ENCODE measurements around the gene VPS4A.

VPS4A gene

DNA sequence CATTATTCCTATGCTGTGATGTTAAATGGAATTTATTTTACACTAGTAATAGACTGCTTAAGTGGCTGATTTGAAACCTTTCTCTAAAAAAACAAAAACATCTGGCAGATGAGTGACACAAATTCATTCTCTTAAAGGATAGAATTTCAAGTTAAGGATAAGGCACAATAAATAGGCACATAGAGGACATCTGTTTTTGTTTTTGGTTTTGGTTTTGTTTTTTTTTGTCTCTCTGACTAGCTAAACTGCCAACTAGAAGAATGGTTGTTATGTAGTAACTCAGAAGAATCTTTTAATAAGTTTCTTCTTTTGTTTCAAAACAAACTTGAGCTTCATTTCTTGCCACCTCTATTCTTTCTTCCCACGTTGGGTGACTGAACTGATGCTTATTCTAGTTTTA, 5.1 kb upstream of the VPS4A start:
- H3K4me3 ChIP-seq (replicated peaks; ENCODE audit: insufficient read depth, low read length) = no peak overlapping the region
- TF ChIP-seq CTCF (IDR thresholded peaks at IDR 0.05; ENCODE audit: insufficient read depth, low read length) = no peak
- TF ChIP-seq POLR2AphosphoS5 (IDR thresholded peaks at IDR 0.05; ENCODE audit: low read depth) = no peak
- TF ChIP-seq, protein P1, sequence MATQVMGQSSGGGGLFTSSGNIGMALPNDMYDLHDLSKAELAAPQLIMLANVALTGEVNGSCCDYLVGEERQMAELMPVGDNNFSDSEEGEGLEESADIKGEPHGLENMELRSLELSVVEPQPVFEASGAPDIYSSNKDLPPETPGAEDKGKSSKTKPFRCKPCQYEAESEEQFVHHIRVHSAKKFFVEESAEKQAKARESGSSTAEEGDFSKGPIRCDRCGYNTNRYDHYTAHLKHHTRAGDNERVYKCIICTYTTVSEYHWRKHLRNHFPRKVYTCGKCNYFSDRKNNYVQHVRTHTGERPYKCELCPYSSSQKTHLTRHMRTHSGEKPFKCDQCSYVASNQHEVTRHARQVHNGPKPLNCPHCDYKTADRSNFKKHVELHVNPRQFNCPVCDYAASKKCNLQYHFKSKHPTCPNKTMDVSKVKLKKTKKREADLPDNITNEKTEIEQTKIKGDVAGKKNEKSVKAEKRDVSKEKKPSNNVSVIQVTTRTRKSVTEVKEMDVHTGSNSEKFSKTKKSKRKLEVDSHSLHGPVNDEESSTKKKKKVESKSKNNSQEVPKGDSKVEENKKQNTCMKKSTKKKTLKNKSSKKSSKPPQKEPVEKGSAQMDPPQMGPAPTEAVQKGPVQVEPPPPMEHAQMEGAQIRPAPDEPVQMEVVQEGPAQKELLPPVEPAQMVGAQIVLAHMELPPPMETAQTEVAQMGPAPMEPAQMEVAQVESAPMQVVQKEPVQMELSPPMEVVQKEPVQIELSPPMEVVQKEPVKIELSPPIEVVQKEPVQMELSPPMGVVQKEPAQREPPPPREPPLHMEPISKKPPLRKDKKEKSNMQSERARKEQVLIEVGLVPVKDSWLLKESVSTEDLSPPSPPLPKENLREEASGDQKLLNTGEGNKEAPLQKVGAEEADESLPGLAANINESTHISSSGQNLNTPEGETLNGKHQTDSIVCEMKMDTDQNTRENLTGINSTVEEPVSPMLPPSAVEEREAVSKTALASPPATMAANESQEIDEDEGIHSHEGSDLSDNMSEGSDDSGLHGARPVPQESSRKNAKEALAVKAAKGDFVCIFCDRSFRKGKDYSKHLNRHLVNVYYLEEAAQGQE (IDR thresholded peaks at IDR 0.05; ENCODE audit: insufficient replicate concordance, low read depth) = no peak
- no peak for TF ChIP-seq GABPA (IDR thresholded peaks at IDR 0.05; ENCODE audit: low read depth)
- TF ChIP-seq SPI1 (IDR thresholded peaks at IDR 0.05; ENCODE audit: borderline replicate concordance, low read depth) = no peak
- no peak for DNase-seq (ENCODE audit: low read depth in 1 of 2, low spot score in 1 of 2)
- no peaks in the 10 kb centered on the region for H3K27me3 ChIP-seq (ENCODE audit: insufficient read depth, poor library complexity, severe bottlenecking)
- H3K27ac ChIP-seq (replicated peaks) = no peak overlapping the region

GRCh38 chr16:69307091-69307490, 4.1 kb upstream of the VPS4A start:
- DNase-seq (ENCODE audit: low read depth in 1 of 2, low spot score in 1 of 2) = no peak
- H3K27me3 ChIP-seq (ENCODE audit: insufficient read depth, poor library complexity, severe bottlenecking) = no peaks in the 10 kb centered on the region

GRCh38 chr16:69307856-69308255, 3.3 kb upstream of the VPS4A start:
- Histone ChIP-seq H3K4me3 (replicated peaks; ENCODE audit: insufficient read depth, low read length) (no peak overlapping the region), H3K27me3 (ENCODE audit: insufficient read depth, poor library complexity, severe bottlenecking) (no peaks in the 10 kb centered on the region), H3K27ac (replicated peaks) (no peak overlapping the region)
- TF ChIP-seq CTCF (IDR thresholded peaks at IDR 0.05; ENCODE audit: insufficient read depth, low read length) = no peak
- TF ChIP-seq GABPA (IDR thresholded peaks at IDR 0.05; ENCODE audit: low read depth) = no peak
- no peak for TF ChIP-seq POLR2AphosphoS5 (IDR thresholded peaks at IDR 0.05; ENCODE audit: low read depth)
- TF ChIP-seq SPI1 (IDR thresholded peaks at IDR 0.05; ENCODE audit: borderline replicate concordance, low read depth) = no peak
- TF ChIP-seq, protein P1 (IDR thresholded peaks at IDR 0.05; ENCODE audit: insufficient replicate concordance, low read depth) = no peak
- no peak for DNase-seq (ENCODE audit: low read depth in 1 of 2, low spot score in 1 of 2)

More at GRCh38 chr16:69307091-69307490, 4.1 kb upstream of the VPS4A start:
- no peak overlapping the region for H3K4me3 ChIP-seq (replicated peaks; ENCODE audit: insufficient read depth, low read length)
- TF ChIP-seq SPI1 (IDR thresholded peaks at IDR 0.05; ENCODE audit: borderline replicate concordance, low read depth) = no peak
- TF ChIP-seq CTCF (IDR thresholded peaks at IDR 0.05; ENCODE audit: insufficient read depth, low read length) = no peak
- TF ChIP-seq, protein P1 (IDR thresholded peaks at IDR 0.05; ENCODE audit: insufficient replicate concordance, low read depth) = no peak
- TF ChIP-seq POLR2AphosphoS5 (IDR thresholded peaks at IDR 0.05; ENCODE audit: low read depth) = no peak
- TF ChIP-seq GABPA (IDR thresholded peaks at IDR 0.05; ENCODE audit: low read depth) = no peak
- no peak overlapping the region for H3K27ac ChIP-seq (replicated peaks)

All from HL-60 (cell line).